ENCODE results near the gene TNRC6A.

DNA sequence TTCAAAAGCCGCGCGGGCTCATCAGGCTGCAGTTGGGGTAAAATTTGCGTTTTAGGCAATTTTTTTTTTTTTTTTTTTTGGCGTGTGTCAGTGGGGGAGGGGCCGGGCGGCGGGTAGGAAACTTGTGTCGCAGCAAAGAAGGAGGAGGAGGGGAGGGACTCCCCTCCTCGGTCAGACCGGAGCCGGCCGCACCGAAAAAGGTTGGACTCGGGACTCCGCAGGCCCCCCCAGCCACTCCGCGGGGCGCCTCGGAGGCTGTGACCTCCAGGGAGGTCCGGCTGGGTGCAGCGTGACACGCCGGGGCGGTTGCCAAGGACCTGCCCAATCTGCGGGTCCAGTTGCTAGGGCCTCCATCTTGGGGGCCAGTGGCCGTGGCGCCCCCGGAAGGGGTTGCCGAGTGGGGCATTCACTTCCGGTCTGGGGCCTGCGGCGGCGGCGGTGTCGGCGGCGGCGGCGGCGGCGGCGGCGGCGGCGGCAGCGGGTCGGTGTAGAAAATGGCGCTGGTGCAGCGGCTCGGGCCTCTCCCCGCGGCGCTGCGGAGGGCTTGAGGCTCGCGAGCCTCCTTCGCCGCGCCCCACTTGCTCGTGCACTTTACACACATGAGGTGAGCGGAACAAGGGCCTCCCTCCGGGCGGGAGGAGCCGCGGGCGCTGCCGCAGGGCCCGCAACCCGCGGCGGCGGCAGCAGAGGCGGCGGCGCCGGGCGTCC lies at the start of gene TNRC6A:
- no peak for TF ChIP-seq CTCF (conservative IDR thresholded peaks at IDR 0.05; ENCODE audit: low read depth in 2 of 2)
- no peak for TF ChIP-seq JUNB (IDR thresholded peaks at IDR 0.05; ENCODE audit: unreplicated experiment)
- TF ChIP-seq CREB1 (CRISPR knock-in tag; IDR thresholded peaks at IDR 0.05; ENCODE audit: low read depth): no peak
- no peak for TF ChIP-seq REST (IDR thresholded peaks at IDR 0.05; ENCODE audit: unreplicated experiment)
- TF ChIP-seq POLR2AphosphoS5 (IDR thresholded peaks at IDR 0.05; ENCODE audit: low read depth): peak; percentile 59
- peak; percentile 69 for TF ChIP-seq ETS1 (IDR thresholded peaks at IDR 0.05)
- TF ChIP-seq EZH2 (IDR thresholded peaks at IDR 0.05; ENCODE audit: low read depth, unreplicated experiment): no peak
- TF ChIP-seq ZNF114 (CRISPR knock-in tag; IDR thresholded peaks at IDR 0.05): no peak
- no peak for TF ChIP-seq ZNF331 (CRISPR knock-in tag; IDR thresholded peaks at IDR 0.05; ENCODE audit: low read depth)
